Endometrium (tissue), 2 donors: ENCODE results near the gene MPHOSPH10.
"Not testable (repeated sequence)": the region's sequence is repeated elsewhere in the genome, so short reads cannot be mapped to it uniquely, and the experiment has no call there.

ENCODE experiments used
- FAIRE-seq: peaks from 2 replicates; lab custom pipeline; 2012; peaks lifted over from hg19 to GRCh38; lab: Jason Lieb, UNC
- donor health status: control.
- donor health status: control.

The MPHOSPH10 gene

GRCh38 chr2:71125506-71126294 is 4.7 kb upstream of the MPHOSPH10 start:
- no peak for FAIRE-seq

- FAIRE-seq, result no peak
These were observed 3.5 kb upstream of the MPHOSPH10 start for GRCh38 chr2:71126957-71127356.

- no peak for FAIRE-seq
These were observed 1.1 kb upstream of the MPHOSPH10 start for GRCh38 chr2:71129114-71129901.

DNA sequence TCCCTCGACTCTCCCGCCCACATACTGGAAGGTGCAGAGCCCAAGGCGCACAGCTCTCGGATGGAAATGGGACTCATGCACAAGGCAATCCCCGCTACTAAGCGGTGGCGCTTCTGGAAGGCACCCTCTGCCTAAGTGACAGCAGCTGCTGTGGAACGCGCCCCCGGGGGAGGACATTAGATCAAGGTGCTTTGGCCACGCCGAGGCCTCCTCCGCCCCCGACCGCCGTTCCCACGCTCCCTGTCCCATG is 607 bp upstream of the MPHOSPH10 start:
- FAIRE-seq, result no peak

DNA sequence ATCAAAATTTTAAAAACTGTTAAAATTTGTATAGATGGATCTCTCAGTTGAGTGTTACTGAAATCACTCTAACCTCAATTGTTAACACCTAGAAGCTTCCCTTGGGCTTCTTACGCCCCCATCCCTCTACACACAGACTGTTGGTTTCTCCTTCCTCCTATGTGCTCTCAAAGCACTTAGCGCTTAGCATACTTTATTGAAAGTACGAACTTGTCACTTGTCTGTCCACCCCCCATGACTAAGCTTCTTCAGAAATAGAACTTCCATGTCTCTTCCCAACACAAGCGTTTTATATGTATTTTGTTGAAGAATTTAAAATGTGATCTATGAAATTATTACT is 441 bp downstream of the MPHOSPH10 start:
- no peak for FAIRE-seq

GRCh38 chr2:71131387-71132166 is 1.1 kb downstream of the MPHOSPH10 start:
- FAIRE-seq, result not testable (repeated sequence)

DNA sequence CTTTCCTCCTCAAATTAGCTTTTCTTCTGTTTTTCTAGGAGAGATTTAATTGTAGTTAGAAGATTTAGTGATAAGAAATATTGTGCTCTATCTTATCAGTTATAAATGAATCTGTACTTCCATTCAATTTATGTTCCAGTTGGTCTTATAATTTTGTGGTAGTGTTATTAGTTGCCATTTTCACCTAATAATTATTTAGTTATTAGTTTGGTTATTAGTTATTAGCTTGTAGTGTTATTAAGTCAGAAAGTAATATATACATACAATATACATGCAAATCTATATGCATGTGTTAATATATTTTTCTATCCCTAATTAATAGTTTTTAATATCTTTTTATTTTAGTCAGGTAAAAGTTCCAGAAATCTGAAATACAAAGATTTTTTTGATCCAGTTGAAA is 3.2 kb downstream of the MPHOSPH10 start:
- FAIRE-seq, result no peak

- FAIRE-seq, result no peak
These were observed 5.7 kb downstream of the MPHOSPH10 start for GRCh38 chr2:71136174-71136573.

DNA sequence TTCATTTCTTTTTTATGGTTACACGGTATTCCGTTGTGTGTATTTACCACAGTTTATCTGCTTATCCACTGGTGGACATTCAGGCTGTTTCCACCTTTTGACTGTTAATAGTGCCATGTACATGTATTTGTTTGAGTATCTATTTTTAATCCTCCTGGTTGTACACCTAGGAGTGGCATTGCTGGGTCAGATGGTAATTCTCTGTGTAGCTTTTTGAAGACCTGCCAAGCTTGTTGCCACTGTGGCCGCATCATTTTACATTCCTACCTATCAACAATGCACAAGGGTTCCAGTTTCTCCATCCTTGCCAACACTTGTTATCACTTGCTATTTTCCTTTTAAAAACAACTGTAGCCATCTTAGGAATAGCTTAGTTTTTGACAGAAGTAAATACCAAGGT is 13.3 kb downstream of the MPHOSPH10 start:
- FAIRE-seq, result no peak

DNA sequence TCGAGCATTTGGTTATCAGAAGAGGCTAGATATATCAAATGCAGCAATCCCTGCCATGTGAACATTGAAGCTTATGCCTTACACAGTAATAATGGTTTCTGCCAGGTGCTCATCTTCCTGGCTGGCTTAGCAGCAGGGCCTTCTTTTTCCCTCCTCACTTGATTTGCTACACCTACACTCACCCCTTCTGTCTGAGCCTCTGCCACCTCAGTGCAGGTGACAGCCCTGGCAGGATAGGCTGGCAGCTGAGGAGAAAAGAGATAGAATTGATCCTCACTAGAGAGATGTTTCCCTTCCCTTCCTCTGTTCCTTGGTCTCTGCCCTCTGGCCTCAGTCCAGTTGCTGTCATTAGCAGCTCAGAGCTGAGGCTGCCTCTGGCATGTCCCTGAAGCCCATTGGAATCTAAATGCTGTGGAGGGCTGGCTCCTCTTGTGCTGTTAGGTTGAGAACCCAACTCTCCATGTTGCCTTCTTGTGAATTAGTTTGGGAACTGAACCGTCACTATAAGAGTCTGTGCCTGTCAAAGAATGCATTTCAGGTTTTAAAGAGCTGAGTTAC is 18.2 kb downstream of the MPHOSPH10 start:
- no peak for FAIRE-seq

DNA sequence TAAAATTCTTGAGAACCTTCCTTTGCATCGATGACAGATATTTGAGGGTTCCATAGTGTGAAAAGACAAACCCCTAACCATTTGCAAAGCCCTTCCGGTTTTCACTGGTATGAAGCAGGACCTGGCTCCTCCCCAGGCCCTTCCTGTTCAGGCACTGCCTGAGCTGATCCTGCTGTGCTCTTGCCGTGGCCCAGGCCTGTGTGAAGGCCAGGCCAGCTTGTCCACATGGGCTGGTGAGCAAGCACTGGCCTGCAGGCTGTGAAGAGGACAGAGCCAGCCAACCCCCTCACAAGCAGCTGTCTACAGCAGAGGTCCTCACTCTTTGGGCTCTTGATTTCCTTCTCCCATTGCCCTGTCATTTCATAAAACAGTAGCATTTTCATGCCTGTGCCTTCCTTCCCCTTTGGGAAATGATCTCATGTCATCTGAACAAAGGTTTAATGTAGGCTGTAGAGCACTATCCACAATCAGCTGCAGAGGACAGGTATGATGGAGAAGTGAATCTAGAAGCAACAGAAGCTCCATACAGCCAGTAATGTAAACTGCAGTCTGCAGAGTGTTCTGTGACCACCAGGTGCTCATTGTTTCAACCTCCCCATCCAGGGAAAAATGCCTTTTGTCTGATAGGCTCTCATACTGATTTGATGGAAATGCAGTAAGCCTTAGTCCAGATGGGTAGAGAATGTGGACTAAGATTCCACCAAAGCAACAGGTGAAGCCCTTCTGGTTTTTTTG is 19.8 kb downstream of the MPHOSPH10 start:
- FAIRE-seq, result no peak

DNA sequence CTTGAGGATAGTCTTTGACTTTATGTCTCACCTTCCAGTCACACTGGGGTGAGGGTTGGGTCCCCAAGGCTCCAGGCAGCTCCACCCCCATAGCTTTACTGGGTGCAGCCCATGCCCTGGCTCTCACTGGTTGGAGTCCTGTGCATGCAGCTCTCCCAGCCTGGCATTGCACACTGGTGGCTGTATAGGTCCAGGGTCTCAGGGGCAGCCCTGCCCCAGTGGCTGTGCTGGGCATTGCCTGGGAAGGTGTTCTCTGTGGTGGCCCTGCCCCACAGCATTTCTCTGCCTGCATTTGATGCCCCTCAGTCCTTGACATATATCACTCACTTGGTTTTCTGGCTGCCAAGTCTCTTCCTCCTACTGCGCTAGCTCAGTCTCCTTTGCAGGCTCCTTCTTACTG is 21.2 kb downstream of the MPHOSPH10 start:
- FAIRE-seq, result no peak

DNA sequence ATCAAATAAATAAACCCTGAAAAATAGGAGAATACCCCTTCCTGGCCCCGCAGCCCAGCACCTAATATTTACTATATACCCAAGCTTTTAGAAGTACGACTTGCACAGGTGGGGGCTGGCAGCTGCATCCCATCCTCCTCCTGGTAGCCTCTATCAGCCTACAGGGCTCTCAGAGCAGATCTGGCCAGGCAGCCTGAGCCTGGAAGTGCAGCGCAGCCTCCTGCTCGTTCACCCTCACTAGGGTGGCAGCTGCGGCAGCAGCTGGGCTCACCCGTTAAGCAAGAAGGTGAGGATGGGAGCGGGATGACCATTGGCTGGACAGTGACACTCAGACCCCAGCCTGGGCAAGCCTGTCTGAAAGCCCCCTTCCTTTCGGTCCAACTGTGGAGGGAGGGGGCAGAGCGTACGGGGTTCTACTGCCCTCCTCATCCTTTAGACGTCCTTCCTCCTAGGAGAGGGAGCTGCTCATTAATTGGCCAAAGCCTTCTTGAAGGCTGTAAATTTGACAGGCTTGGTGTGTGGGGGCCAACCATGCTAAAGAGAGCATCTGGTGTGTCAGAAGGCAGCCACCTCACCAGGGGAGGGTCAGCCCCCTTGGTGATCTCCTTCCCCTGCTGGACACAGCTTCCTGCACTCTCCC is 23.3 kb downstream of the MPHOSPH10 start:
- FAIRE-seq, result no peak

DNA sequence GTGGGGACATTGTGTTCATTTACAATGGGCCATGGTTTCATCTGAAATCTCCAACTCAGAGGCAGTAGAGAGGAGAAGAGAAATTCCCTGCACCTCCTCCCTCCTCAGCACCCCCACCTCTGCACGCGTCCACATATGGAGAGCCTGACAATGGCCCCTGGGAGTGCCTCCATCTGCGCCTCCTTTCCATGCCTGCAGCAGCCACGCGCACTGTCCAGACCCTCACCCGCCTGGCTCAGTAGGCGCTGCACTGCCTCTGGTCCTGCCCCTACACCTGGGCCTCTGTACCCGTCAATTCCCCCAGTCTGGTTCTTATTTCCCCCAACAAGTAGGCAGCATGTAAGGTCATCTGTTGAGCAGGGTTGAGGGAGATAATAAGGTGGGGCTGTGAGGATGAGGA is 23.8 kb downstream of the MPHOSPH10 start:
- no peak for FAIRE-seq

- FAIRE-seq, result no peak
These were observed 24.4 kb downstream of the MPHOSPH10 start for GRCh38 chr2:71154798-71155197.

GRCh38 chr2:71155846-71156245 is 25.4 kb downstream of the MPHOSPH10 start:
- FAIRE-seq, result no peak

- FAIRE-seq, result no peak
These were observed 26.1 kb downstream of the MPHOSPH10 start for GRCh38 chr2:71156573-71156972.

DNA sequence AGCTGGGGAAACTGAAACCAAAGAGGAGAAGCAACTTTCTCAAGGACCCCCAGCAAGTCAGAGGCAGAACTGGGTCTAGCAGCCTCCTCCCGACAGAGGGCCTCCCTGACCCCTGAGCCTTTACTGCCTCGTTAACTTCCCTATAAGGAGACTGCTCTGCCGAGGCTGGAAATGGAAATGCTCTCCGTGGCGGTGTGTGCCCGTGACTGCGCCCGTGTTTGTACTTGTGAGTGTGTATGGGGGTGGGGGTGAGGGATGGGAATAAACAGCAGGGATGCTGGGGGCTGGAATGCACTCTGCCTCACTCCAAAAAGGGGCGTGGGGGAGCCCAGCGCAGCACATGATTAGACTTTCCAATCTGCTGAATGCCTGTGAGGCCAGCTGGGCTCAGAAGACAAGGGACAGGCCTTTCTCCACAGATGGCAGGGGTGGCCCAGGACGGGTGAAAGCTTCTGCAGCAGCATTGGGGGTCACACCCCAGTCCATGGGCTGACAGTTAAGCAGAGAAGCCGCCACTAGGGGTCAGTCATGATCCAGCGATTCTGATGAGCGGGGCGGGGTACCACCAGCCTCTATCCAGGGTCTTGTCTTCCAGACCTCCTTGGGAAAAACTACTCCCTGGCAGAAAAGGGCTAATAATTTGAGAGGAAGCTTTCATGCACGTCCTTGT is 26.8 kb downstream of the MPHOSPH10 start:
- FAIRE-seq, result no peak

DNA sequence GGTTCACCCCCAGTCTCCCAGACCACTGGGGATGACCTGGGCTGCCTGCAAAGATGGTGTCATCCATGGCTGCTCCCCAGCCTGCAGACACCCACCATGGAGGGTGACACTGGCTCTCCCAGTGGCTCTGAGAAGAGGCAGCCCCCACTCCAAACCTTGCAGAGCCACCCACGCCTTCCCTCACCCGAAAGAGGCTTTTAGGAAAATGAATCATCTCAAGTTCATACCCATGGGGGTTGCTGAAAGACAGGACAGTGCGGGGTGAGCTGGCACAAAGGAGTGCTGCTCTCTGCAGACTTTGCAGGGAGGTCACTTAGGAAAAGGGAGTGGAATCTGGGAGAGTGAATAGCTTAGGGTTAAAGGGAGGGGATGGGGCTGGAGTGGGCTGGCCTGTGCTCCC is 36.4 kb downstream of the MPHOSPH10 start:
- FAIRE-seq, result no peak

DNA sequence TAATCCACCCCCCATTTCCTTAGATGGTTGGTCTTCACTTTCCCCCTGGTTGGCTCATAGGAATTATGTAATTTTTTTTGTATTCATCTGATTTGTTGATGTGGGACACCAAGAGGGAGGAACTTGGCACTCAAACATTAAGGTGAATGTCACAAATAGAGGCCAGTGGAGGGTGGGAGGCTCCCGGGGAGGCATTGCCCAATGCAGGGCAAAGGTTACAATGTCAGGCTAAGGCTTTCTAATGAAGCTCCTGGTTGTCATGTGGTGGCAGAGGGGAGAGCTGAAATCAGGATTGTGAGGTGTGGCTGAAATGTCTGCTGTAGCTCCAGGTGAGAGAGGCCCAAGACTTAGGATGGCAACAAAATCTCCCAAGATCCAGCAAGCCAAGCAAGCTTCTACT is 42.7 kb downstream of the MPHOSPH10 start:
- FAIRE-seq, result no peak

GRCh38 chr2:71174207-71174606 is 43.8 kb downstream of the MPHOSPH10 start:
- FAIRE-seq, result no peak
